ENCODE data around the gene EXOSC5. TPM values are rescaled to one million over a fixed set of nuclear protein-coding genes. Genes with fewer than 3 reads are reported as not detected.

The EXOSC5 gene
- total RNA-seq, 1 donor: 14.5 TPM

- Histone ChIP-seq H4K20me1 (ENCODE audit: insufficient read depth, low read length) (no peaks in the 10 kb centered on the region), H3K4me3 (ENCODE audit: insufficient read depth, low read length) (no peak overlapping the region), H3K79me2 (ENCODE audit: insufficient read depth, low read length) (no peaks in the 10 kb centered on the region), H3K9me3 (ENCODE audit: low read depth, low read length) (no peaks in the 10 kb centered on the region), H3K27ac (ENCODE audit: low read depth, low read length) (no peak overlapping the region), H3K27me3 (ENCODE audit: insufficient read depth, low read length) (no peaks in the 10 kb centered on the region), H3K4me2 (ENCODE audit: insufficient read depth, low read length) (no peak overlapping the region), H2AFZ (ENCODE audit: low read length) (no peak overlapping the region), H3K36me3 (ENCODE audit: insufficient read depth, low read length) (peaks cover 29% of the 10 kb centered on the region), H3K4me1 (ENCODE audit: insufficient read depth, low read length) (peaks cover 2% of the 10 kb centered on the region)
- no peak for TF ChIP-seq CTCF (IDR thresholded peaks at IDR 0.05; ENCODE audit: extremely low read depth, low read depth, low read length)
- DNase-seq (ENCODE audit: insufficient read length, low spot score, missing footprints): peak; percentile 2
These were observed 25.8 kb upstream of the EXOSC5 start for GRCh38 chr19:41422955-41423354.

GRCh38 chr19:41422456-41422855 lies 25.3 kb upstream of the EXOSC5 start:
- Histone ChIP-seq H3K4me1 (ENCODE audit: insufficient read depth, low read length) (no peaks in the 10 kb centered on the region), H4K20me1 (ENCODE audit: insufficient read depth, low read length) (no peaks in the 10 kb centered on the region), H3K36me3 (ENCODE audit: insufficient read depth, low read length) (peaks cover 29% of the 10 kb centered on the region), H2AFZ (ENCODE audit: low read length) (no peak overlapping the region), H3K79me2 (ENCODE audit: insufficient read depth, low read length) (no peaks in the 10 kb centered on the region), H3K4me2 (ENCODE audit: insufficient read depth, low read length) (no peak overlapping the region), H3K9me3 (ENCODE audit: low read depth, low read length) (no peaks in the 10 kb centered on the region), H3K27ac (ENCODE audit: low read depth, low read length) (no peak overlapping the region), H3K4me3 (ENCODE audit: insufficient read depth, low read length) (no peak overlapping the region), H3K27me3 (ENCODE audit: insufficient read depth, low read length) (no peaks in the 10 kb centered on the region)
- DNase-seq (ENCODE audit: insufficient read length, low spot score, missing footprints): peak; percentile 62
- no peak for TF ChIP-seq CTCF (IDR thresholded peaks at IDR 0.05; ENCODE audit: extremely low read depth, low read depth, low read length)

- Histone ChIP-seq H3K79me2 (ENCODE audit: insufficient read depth, low read length) (no peaks in the 10 kb centered on the region), H3K4me1 (ENCODE audit: insufficient read depth, low read length) (no peaks in the 10 kb centered on the region), H4K20me1 (ENCODE audit: insufficient read depth, low read length) (no peaks in the 10 kb centered on the region), H3K9me3 (ENCODE audit: low read depth, low read length) (no peaks in the 10 kb centered on the region), H2AFZ (ENCODE audit: low read length) (no peak overlapping the region), H3K4me3 (ENCODE audit: insufficient read depth, low read length) (no peak overlapping the region), H3K27me3 (ENCODE audit: insufficient read depth, low read length) (no peaks in the 10 kb centered on the region), H3K36me3 (ENCODE audit: insufficient read depth, low read length) (peaks cover 29% of the 10 kb centered on the region), H3K4me2 (ENCODE audit: insufficient read depth, low read length) (no peak overlapping the region), H3K27ac (ENCODE audit: low read depth, low read length) (no peak overlapping the region)
- no peak for TF ChIP-seq CTCF (IDR thresholded peaks at IDR 0.05; ENCODE audit: extremely low read depth, low read depth, low read length)
- DNase-seq (ENCODE audit: insufficient read length, low spot score, missing footprints): peak; percentile 46
These were observed 24.8 kb upstream of the EXOSC5 start for GRCh38 chr19:41421973-41422372.

- no peak overlapping the region for H3K4me2 ChIP-seq (ENCODE audit: insufficient read depth, low read length)
- no peaks in the 10 kb centered on the region for H4K20me1 ChIP-seq (ENCODE audit: insufficient read depth, low read length)
- H3K27me3 ChIP-seq (ENCODE audit: insufficient read depth, low read length): no peaks in the 10 kb centered on the region
- no peak for TF ChIP-seq CTCF (IDR thresholded peaks at IDR 0.05; ENCODE audit: extremely low read depth, low read depth, low read length)
- peak; percentile 77 for DNase-seq (ENCODE audit: insufficient read length, low spot score, missing footprints)
- no peaks in the 10 kb centered on the region for H3K79me2 ChIP-seq (ENCODE audit: insufficient read depth, low read length)
- peaks cover 32% of the 10 kb centered on the region for H3K36me3 ChIP-seq (ENCODE audit: insufficient read depth, low read length)
- H3K4me1 ChIP-seq (ENCODE audit: insufficient read depth, low read length): no peaks in the 10 kb centered on the region
- no peak overlapping the region for H3K4me3 ChIP-seq (ENCODE audit: insufficient read depth, low read length)
- H3K27ac ChIP-seq (ENCODE audit: low read depth, low read length): no peak overlapping the region
- no peak overlapping the region for H2AFZ ChIP-seq (ENCODE audit: low read length)
- H3K9me3 ChIP-seq (ENCODE audit: low read depth, low read length): no peaks in the 10 kb centered on the region
These were observed 24.2 kb upstream of the EXOSC5 start for GRCh38 chr19:41421314-41421713.
